Keratinocyte (primary cell): ENCODE data around the gene ABCD1. TPM values are rescaled to one million over a fixed set of nuclear protein-coding genes. Genes with fewer than 3 reads are reported as not detected.
A peak's percentile ranks its signal among the peaks of the same experiment; 100 is the strongest.

Source experiments
- DNase-seq: peaks from one replicate; pipeline ENCODE4 v3.0.0-alpha.2; 2011; ENCODE audit warnings: low read depth, missing footprints, low spot score
- FAIRE-seq: peaks from 2 replicates; lab custom pipeline; 2011; peaks lifted over from hg19 to GRCh38; lab: Jason Lieb, UNC
- H2AFZ ChIP-seq: 2 replicates; pipeline ENCODE4 v1.6.0; 2012; ENCODE audit warnings: low read length, control low read depth, inconsistent platforms; ENCODE audit not compliant: control insufficient read depth
- H3K27ac ChIP-seq: 2 replicates; pipeline ENCODE4 v1.5.1; 2011; ENCODE audit warnings: low read length; ENCODE audit not compliant: control insufficient read depth, insufficient read depth
- H3K27me3 ChIP-seq: 3 replicates; pipeline ENCODE4 v1.6.0; 2011; ENCODE audit warnings: low read length; ENCODE audit not compliant: control insufficient read depth, insufficient read depth; ENCODE audit errors: extremely low read depth
- H3K36me3 ChIP-seq, 2 experiments: 2 replicates in 1 of 2; 3 replicates in 1 of 2; pipeline ENCODE4 v1.5.1; 2011; ENCODE audit warnings: low read length in 2 of 2, mild to moderate bottlenecking in 1 of 2; ENCODE audit not compliant: control insufficient read depth in 2 of 2, insufficient read depth in 2 of 2; ENCODE audit errors: extremely low read depth in 1 of 2
- H3K4me1 ChIP-seq: 3 replicates; pipeline ENCODE4 v1.5.1; 2011; ENCODE audit warnings: low read length; ENCODE audit not compliant: control insufficient read depth, insufficient read depth; ENCODE audit errors: extremely low read depth
- H3K4me2 ChIP-seq: 3 replicates; pipeline ENCODE4 v1.6.0; 2011; ENCODE audit warnings: low read depth, low read length; ENCODE audit not compliant: control insufficient read depth, insufficient read depth; ENCODE audit errors: extremely low read depth
- H3K4me3 ChIP-seq, 3 experiments: fragments of 200-600 bp in 1 of 3; sonication (generic) in 1 of 3; 2 replicates in 2 of 3; 3 replicates in 1 of 3; pipeline ENCODE4 v1.5.1; 2011 to 2016; ENCODE audit warnings: low read length in 3 of 3, mild to moderate bottlenecking in 3 of 3, control low read depth in 2 of 3, inconsistent platforms in 1 of 3, low read depth in 1 of 3, mixed read lengths in 1 of 3, mixed run types in 1 of 3, moderate library complexity in 1 of 3; ENCODE audit not compliant: control insufficient read depth in 2 of 3, insufficient read depth in 2 of 3; ENCODE audit errors: extremely low read depth in 1 of 3
- H3K79me2 ChIP-seq: 2 replicates; pipeline ENCODE4 v1.6.0; 2012; ENCODE audit warnings: low read length; ENCODE audit not compliant: control insufficient read depth, insufficient read depth
- H3K9ac ChIP-seq: 3 replicates; pipeline ENCODE4 v1.6.0; 2011; ENCODE audit warnings: low read length; ENCODE audit not compliant: control insufficient read depth, insufficient read depth; ENCODE audit errors: extremely low read depth
- H3K9me1 ChIP-seq: 3 replicates; pipeline ENCODE4 v1.6.0; 2011; ENCODE audit warnings: low read length; ENCODE audit not compliant: control insufficient read depth, insufficient read depth; ENCODE audit errors: extremely low read depth
- H3K9me3 ChIP-seq: 2 replicates; pipeline ENCODE4 v1.5.1; 2012; ENCODE audit warnings: low read depth, low read length; ENCODE audit not compliant: control insufficient read depth
- H4K20me1 ChIP-seq: 3 replicates; pipeline ENCODE4 v1.6.0; 2011; ENCODE audit warnings: low read length; ENCODE audit not compliant: control insufficient read depth, insufficient read depth; ENCODE audit errors: extremely low read depth
- EZH2 ChIP-seq: IDR thresholded peaks from one replicate; pipeline ENCODE4 v1.6.1; 2012; ENCODE audit warnings: inconsistent platforms, mild to moderate bottlenecking, low read length, moderate library complexity
- dilution Hi-C: fragments of 300-500 bp; cut with MboI; formaldehyde crosslinking; loops from one replicate; pipeline ENCODE4 v1.7.0; 2020; ENCODE audit warnings: low sequenced_read_pairs; ENCODE audit not compliant: extremely low pct_ligation_motif_present
- polyA plus RNA-seq, 5 experiments: library from polyadenylated mRNA; depleted of rRNA in 3 of 5; stranded (reverse) in 3 of 5; stranded (forward) in 1 of 5; unstranded in 1 of 5; fragments of >200 nt; gene quantifications; 1 replicate in 1 of 5; 2 replicates in 3 of 5; 3 replicates in 1 of 5; pipeline versions ENCODE4 v1.2.1 to v1.2.3, GENCODE V29; 2011 to 2012; ENCODE audit warnings: missing spikeins in 2 of 5, low read depth in 1 of 5, low replicate concordance in 1 of 5
- TF ChIP-seq, protein P1 (sequence below), 3 experiments: IDR thresholded peaks in 1 of 3; conservative IDR thresholded peaks in 1 of 3; optimal IDR thresholded peaks in 1 of 3; 2 replicates in 2 of 3; 3 replicates in 1 of 3; pipeline versions ENCODE3 to v1.5.1; 2011; ENCODE audit warnings: low read length in 3 of 3, mild to moderate bottlenecking in 3 of 3, moderate library complexity in 2 of 3, control low read depth in 1 of 3, inconsistent platforms in 1 of 3; ENCODE audit not compliant: insufficient read depth in 2 of 3; ENCODE audit errors: extremely low read depth in 1 of 3

The ABCD1 gene
- polyA plus RNA-seq, 1 donor (not counting 4 experiments of a cell fraction or from before 2014, with no cell fraction given), result 0.81 TPM

DNA sequence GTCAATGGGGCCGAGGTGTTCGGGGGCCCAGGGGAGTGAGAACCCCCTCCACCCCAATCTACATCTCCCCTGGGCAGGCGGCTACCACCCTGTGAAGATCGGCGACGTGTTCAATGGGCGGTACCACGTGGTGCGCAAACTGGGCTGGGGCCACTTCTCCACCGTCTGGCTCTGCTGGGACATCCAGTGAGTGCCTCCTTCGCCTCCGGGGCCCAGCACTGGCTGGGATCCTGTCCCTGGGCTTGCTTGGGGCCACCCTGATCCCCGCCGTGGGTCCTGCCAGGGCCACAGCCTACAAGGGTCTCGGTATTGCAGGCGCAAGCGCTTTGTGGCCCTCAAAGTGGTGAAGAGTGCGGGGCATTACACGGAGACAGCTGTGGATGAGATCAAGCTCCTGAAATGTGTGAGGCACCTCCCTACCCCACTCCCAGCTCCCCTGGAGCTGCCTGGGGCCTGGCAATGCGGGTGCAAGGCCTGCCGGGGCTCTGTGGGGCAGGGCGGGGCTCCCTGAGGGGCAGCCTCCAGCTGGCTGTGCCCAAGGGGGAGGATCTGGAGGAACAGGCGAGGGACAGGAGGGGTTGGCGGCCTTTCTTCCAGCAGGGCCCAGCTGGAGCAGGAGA, 56.9 kb downstream of the ABCD1 start:
- H3K4me2 ChIP-seq, result no peak overlapping the region
- peaks cover 7% of the 10 kb centered on the region for H3K4me1 ChIP-seq
- H3K4me3 ChIP-seq, result no peak overlapping the region
- H3K27ac ChIP-seq, result no peak overlapping the region
- H3K9ac ChIP-seq, result no peak overlapping the region
- no peaks in the 10 kb centered on the region for H3K79me2 ChIP-seq
- FAIRE-seq, result no peak
- dilution Hi-C loops, result no loop called here
- no peaks in the 10 kb centered on the region for H3K36me3 ChIP-seq
- no peak overlapping the region for H2AFZ ChIP-seq
- H3K27me3 ChIP-seq, result no peaks in the 10 kb centered on the region
- no peaks in the 10 kb centered on the region for H4K20me1 ChIP-seq
- no peak for DNase-seq
- no peaks in the 10 kb centered on the region for H3K9me3 ChIP-seq
- TF ChIP-seq, protein P1, sequence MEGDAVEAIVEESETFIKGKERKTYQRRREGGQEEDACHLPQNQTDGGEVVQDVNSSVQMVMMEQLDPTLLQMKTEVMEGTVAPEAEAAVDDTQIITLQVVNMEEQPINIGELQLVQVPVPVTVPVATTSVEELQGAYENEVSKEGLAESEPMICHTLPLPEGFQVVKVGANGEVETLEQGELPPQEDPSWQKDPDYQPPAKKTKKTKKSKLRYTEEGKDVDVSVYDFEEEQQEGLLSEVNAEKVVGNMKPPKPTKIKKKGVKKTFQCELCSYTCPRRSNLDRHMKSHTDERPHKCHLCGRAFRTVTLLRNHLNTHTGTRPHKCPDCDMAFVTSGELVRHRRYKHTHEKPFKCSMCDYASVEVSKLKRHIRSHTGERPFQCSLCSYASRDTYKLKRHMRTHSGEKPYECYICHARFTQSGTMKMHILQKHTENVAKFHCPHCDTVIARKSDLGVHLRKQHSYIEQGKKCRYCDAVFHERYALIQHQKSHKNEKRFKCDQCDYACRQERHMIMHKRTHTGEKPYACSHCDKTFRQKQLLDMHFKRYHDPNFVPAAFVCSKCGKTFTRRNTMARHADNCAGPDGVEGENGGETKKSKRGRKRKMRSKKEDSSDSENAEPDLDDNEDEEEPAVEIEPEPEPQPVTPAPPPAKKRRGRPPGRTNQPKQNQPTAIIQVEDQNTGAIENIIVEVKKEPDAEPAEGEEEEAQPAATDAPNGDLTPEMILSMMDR (optimal IDR thresholded peaks at IDR 0.05 in 1 of 3, IDR thresholded peaks at IDR 0.05 in 1 of 3, conservative IDR thresholded peaks at IDR 0.05 in 1 of 3; ENCODE audit: extremely low read depth in 1 of 3, insufficient read depth in 2 of 3, low read length in 3 of 3), result no peak
- TF ChIP-seq EZH2, result no peak
- no peaks in the 10 kb centered on the region for H3K9me1 ChIP-seq

DNA sequence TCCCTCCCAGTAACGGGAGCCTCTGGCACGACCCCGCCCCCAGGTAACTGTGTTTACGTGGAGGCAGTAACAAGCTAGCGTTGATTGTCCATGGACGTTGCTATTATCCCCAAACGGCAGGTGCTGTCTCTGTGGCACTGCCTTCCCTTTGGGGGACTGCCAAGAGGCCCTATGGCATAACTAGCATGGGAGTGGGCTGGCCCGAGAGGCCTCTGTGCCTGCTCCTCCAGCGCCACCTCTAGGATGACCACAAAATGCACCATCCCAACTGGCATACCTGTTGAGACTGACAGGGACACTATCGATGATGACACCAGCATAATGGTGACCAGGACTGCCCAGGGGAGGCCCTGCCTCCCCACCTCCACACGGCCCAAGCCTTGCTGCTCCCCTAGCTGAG, 57.7 kb downstream of the ABCD1 start:
- no peak overlapping the region for H3K4me3 ChIP-seq
- H3K27me3 ChIP-seq, result no peaks in the 10 kb centered on the region
- no peak overlapping the region for H2AFZ ChIP-seq
- FAIRE-seq (no peak), DNase-seq (no peak)
- dilution Hi-C loops, result no loop called here
- no peak overlapping the region for H3K9ac ChIP-seq
- H4K20me1 ChIP-seq, result no peaks in the 10 kb centered on the region
- no peak overlapping the region for H3K4me2 ChIP-seq
- H3K9me1 ChIP-seq, result no peaks in the 10 kb centered on the region
- H3K36me3 ChIP-seq, result no peaks in the 10 kb centered on the region
- TF ChIP-seq, protein P1 (optimal IDR thresholded peaks at IDR 0.05 in 1 of 3, IDR thresholded peaks at IDR 0.05 in 1 of 3, conservative IDR thresholded peaks at IDR 0.05 in 1 of 3; ENCODE audit: extremely low read depth in 1 of 3, insufficient read depth in 2 of 3, low read length in 3 of 3), result peak in 1 of 3 experiments; percentile 11
- TF ChIP-seq EZH2, result no peak
- H3K4me1 ChIP-seq, result peaks cover 7% of the 10 kb centered on the region
- H3K27ac ChIP-seq, result no peak overlapping the region
- H3K79me2 ChIP-seq, result no peaks in the 10 kb centered on the region
- no peaks in the 10 kb centered on the region for H3K9me3 ChIP-seq
